GM18511 (cell line): Measurements from ENCODE around the gene PKMYT1.

ENCODE experiments used
- ATAC-seq: cut with Tn5 transposase; IDR thresholded peaks from one replicate; pipeline ENCODE4 v1.9.1; 2021; ENCODE audit warnings: mild to moderate bottlenecking, moderate library complexity; ENCODE audit not compliant: unreplicated experiment

The PKMYT1 gene

DNA sequence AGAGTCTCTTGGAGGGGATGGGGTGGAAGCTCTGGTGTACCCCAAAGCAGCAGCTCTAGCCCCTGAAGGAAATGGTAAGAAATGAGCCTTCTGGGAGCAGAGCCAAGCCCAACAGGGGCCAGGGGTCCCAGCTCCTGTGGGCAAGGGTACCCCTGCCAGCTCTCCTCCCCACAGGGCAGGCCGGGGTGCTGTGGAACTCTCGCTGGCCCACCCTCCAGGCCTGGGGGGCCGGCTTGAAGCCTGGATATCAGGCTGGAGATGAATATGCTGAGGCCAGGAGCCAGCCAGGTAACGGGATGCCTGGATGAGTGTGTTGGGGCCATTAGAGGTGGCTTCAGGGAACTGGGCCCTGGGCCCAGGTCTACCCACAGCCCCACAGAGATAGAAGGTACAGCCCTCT lies 20.3 kb upstream of the PKMYT1 start:
- no peak for ATAC-seq

DNA sequence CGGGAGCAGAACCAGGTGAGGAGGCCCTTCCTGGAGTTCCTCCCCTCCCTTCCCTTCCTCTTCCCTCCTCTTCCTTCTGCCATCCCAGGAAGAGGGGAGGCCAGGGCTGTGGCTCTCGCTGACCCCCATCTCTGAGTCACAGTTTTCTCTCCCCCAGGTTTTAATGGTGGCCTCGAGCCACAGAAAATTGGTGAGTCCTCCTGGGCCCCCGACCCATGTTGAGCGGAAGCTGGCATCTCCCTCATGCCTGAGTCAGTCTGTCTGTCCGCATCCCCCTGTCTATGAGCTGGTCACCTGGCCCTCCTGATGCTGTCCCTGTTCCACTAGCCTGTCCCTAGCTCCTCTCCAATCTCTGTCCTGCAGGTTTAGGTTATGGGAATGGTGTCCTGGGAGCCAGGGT lies 19.7 kb upstream of the PKMYT1 start:
- no peak for ATAC-seq

DNA sequence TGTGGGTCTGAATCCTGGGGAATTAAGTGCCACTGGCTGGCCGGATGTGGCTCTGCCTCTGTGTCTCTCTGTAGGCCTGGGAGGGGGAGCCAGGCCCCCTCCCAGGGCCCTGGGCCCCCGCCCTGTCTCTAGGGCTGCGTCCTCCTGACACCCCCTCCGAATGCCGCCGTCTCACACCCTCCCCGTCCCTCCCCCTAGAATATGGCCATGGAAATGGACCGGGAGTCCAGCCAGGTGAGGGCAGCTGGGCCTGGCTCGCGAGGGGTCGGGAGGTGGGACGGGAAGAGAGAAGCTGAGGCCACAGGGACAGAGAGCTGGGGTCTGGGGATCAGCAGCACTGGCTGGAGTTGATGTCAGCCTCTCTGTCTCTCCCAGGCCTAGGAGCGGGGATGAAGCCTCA lies 16.1 kb upstream of the PKMYT1 start:
- ATAC-seq, result no peak

DNA sequence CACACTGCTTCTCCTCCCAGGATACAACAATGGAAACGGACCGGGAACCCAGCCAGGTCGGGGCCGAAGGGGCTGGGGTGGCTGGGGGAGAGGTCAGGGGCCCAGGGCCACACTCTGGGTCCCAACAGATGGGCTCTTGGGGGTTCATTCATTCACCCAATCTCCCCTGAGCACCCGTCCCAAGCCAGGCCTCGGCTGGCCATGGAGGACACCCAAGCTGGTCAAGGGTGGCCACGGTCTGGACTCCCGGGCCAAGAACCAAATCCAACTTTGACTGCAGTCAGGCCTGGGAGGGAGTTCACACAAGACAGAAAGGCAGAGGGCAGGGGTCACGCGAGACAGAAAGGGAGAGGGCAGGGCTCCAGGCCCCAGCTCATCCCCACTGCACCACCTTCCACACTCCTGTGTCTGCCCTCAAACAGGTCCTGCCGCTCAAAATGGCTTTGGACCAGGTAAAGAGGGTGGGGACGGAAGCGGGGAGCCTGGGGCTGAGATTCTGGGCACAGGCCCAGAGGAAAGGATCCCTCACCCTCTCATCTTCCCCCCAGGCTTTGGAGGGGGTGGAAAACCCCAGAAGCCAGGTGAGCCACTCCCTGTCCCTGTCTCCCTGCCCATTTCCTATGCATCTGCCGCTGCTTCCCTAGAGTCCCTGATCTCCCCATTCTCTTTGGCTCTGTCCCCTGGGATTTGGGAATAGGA lies 12.3 kb upstream of the PKMYT1 start:
- ATAC-seq, result no peak

DNA sequence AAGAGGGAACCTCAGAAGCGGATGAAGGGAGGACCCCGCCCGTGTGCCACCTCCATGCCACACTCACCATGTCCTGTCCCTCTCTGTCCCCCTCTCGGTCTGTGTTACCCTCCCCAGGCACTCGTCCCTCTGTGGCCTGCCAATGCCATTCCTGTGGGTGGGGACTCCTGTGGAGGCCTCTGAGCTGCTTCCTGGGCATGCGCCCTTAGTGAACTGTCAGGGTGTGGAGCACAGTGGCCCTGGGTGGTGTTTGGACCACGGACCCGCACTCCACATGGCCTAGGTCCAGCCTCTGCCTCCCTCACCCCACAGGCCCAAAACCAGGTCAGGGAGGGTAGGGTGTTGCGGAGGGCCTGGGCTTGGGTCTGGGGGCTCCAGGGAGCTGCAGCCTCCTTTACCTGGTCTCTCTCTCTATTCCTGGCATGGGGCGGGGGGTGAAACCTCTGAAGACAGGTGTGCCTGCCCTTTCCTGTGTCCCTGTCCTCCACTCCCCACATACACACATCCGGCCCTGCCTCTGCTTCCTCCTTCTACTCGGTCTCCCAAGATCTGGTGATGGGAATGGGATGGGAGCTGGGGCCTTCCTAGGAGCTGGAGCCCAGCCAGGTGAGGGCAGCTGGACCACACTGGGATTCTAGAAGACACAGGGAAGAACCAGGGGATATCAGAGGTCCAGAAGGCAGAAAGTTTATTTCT lies 11.5 kb upstream of the PKMYT1 start:
- ATAC-seq, result no peak

DNA sequence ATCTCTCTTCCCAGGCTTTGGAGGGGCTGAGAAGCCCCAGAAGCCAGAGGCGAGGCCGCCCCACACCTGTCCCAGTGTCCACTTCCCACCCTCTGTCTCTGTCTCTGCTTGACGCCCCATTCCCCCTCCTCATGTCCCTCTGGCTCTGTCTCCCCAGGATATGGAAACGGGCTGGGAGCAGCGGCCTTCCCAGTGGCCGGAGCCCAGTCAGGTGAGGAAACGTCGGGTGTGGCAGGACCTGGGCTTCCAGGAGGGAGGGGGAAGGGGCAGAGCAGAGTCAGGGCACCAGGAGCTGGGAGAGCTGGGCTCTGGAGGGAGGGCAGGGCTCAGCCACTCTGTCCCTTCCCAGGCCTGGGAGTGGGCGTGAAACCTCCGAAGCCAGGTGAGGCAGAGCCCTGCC lies 10.6 kb upstream of the PKMYT1 start:
- ATAC-seq, result no peak

DNA sequence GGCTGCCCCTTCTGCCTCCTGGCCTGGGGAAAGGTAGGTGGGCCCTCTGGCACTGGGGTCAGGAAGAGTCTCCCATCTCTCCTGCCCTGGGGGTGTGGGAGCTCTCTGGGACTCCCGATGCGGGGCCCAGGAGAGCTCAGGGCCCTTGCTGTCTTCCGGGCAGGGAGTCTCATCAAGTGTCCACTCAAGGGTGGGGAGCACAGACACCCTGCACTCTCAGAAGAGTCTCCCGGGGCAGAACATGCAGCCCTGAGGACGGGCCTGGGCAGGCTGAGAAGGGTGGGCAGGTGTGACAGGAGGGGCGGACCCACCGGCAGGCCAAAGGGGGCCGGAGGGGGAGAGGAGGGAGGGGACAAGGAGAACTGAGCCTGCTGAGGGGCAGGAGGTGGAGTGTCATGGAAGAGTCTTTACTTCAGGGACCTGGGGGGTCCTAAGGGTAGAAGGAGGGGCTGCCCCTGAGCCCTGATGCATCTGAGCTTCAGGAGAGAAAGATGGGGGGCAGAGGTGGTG lies 8.4 kb upstream of the PKMYT1 start:
- no peak for ATAC-seq

DNA sequence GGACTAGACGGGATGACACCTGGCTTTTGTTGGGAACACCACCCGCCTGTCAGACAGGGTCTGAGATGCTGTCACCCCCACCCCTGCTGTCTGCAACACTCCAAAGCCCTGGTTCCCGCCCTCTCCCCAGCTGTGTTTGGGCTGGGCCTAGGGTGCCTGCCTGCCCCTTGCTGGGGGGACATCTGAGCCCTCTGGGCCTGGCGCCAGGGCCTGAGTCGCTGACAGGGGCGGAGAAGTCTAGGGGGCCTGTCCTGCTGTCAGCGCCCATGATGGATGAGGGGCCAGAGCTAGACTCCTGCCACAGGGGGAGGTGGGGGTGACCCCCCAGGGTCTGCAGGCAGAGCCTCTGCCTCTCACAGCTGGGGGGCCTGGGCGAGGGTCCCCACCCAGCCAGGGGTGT lies 7.6 kb upstream of the PKMYT1 start:
- no peak for ATAC-seq

DNA sequence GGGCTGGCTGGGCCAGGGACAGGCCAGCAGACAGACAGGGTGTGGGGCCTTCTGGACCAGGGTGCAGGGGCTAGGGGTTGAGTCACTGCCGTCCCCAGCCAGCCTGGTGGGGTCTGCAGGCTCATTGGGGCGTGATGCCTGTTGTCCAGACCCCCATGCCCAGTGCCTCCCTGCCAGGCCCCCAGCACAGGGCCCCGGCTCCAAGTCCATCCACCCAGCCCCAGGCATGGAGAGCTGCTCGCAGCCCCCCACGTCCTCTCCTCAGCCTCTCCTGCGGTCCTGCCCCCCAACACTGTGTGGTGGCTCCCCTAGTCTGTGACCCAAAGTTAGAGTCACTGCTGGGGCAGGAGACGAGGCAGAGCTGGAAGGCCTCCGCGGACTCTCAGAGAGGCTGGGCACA lies 7.0 kb upstream of the PKMYT1 start:
- no peak for ATAC-seq

DNA sequence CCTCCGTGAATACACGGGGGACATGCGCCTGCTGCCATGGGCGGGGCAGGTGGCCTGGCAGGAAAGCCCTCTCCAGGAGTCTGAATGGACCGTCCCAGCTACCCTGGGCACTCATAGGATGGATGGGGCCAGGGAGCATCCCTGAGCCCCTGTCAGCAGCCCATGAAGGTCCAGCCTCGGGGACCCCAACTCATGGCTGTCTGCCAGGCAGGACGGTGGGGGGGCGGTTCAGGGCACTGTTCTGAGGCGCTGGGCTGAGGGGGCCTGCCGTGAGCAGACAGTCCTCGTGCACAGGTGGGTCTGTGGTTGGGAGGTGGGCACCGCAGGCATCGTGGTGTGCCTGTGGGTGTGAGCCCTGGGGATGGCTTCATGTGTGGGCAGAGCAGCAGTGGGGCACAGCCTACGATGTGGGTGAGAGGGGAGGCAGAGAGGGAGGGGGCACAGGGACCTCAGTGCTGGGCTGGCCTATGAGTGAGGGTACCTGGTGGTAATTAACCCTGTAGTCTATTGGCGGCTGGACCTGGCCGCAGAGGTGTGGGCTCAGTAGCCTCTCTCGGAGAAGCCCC lies 6.5 kb upstream of the PKMYT1 start:
- ATAC-seq, result no peak

DNA sequence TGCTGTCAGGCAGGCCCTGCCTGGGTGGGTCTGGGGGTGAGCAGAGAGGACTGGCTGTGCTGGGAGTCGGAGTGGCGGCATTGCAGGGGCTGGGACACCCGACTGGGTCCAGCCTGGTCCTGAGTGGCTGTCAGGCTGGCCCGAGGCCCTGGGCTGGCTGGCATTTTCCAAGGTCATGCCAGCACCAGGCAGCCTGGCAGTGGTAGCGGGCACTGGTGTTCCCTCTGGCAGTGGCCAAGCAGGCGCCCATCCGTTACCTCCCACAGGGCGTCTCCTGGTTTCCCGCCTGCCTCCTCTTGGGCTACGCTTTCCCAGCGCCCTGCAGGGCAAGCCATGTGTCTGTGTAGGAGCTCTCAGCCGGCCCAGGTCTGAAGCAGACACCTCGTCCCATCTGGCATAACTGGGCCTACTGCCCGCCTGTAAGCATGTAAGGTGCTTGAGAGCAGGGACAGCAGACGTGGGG lies 5.7 kb upstream of the PKMYT1 start:
- no peak for ATAC-seq

DNA sequence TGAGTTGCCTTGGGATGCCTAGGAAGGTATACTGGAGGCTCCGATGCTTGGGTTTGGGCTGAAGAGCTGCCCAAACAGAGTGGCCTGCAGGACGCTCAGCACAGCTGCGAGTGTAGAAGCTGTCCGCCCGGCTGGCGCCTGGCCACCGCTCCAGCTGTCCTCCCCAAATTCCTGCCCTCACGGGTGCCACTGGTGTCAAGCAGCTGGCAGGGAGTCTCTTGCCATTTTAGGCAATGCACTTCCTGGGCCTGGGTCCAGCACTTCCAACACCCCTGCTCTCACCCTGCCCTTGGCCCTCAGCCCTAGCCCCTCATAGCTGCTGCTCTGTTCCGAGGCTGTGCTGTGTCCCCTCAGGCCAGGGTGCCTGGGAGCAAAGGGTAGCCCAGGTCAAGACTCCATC lies 5.2 kb upstream of the PKMYT1 start:
- ATAC-seq, result no peak

DNA sequence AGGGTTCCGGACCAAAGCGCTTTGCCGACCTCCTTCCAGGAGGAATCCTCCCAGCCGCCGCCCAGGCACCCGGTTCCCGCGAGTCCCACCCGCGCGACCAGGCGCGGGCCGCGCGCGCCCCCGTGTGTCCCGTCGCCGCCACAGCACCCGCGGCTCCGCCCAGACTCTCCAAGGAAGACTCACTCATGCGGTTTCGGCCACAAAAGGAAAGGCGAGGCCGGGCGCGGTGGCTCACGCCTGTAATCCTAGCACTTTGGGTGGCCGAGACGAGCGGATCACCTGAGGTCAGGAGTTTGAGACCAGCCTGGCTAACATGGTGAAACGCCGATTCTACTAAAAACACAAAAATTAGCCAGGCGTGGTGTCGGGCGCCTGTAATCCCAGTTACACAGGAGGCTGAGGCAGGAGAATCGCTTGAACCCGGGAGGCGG lies 3.5 kb upstream of the PKMYT1 start:
- ATAC-seq, result no peak

DNA sequence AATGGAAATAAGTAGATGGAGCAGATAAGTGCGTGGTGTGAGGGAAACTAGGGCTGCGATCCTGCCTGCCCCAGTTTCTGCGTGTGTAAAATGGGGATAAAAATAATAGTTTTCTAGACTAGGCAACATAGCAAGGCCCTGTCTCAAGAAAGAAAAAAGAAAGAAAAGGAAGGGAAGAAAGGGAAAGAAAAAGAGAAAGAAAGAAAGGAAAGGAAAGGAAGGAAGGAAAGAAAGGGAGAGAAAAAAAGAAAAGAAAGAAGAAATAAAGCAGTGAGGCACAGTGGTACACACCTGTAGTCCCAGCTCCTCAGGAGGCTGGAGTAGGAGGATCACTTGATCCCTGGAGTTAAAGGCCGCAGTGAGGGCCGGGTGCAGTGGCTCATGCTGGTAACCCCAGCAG lies 2.2 kb upstream of the PKMYT1 start:
- no peak for ATAC-seq

DNA sequence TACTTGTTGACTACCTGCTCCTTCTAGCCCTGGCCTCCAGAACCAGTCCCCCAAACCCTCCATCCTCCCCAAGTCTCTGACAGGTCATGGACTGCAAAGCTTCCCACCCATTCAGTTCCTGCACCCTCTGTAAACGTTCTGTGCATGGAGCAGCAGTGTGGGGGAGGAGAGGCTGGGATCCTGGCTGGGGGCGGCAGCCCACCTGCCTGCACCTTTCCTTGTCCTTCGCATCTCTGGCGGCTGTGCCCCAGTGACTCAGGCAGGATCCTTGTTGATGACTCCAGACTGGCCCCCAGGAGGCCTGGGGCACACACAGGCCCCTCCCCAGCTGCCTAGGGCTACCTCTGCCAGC lies 1.6 kb upstream of the PKMYT1 start:
- ATAC-seq, result no peak

DNA sequence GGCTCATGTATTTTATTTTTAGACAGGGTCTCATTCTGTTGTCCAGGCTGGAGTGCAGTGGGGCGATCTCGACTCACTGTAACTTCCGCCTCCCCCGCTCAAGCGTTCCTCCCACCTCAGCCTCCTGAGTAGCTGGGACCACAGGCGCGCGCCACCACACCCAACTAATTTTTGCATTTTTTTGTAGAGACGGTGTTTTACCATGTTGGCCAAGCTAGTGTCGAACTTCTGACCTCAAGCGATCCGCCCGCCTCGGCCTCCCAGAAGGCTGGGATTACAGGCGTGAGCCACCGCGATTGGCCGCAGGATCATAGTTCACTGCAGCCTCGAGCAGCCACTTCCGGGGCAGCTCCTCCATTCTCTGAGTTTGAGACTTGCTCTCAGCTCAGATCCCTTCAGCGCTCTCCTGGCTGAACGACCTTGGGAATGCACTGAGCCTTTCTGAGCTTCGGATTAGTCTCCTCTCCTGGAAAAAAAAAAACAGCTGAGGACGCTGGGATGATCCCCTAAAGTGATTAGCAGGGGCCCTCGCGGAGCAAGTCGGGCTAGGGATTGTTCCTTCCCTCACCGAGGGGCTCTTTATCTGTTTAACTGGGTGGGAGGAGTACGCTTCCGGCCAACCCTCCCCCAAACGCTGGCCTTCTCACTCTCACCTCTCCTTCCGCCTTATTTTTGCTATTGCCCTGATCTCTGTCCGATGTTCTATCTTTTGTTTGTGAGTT lies 1.1 kb upstream of the PKMYT1 start:
- ATAC-seq, result no peak

DNA sequence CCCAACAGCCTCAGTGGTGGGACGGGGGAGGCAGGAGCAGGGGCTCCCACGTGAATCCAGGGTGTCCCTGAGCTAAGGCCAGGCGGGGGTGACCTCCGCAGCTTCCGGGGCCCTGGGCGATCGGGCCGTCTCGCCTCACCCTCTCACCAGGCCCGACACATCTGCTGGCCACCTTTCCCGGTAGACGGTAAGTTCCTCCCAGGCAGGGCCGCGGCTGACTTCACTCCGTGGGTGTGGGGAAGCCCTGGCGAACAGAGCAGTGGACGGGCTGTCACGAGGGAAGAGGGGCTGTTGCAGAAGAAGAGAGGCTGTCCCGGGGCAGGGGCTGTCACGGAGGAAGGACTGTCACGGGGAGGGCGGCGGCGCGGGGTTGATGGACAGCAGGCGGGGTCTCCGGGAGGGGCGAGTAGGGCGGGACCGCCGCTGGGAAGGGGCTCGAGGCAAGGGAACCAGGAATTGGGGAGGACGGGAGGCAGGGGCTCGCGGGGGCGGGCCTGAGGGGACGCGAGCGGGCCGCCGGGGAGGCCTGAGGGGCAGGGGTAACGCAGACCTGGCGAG lies 498 bp downstream of the PKMYT1 start:
- no peak for ATAC-seq

DNA sequence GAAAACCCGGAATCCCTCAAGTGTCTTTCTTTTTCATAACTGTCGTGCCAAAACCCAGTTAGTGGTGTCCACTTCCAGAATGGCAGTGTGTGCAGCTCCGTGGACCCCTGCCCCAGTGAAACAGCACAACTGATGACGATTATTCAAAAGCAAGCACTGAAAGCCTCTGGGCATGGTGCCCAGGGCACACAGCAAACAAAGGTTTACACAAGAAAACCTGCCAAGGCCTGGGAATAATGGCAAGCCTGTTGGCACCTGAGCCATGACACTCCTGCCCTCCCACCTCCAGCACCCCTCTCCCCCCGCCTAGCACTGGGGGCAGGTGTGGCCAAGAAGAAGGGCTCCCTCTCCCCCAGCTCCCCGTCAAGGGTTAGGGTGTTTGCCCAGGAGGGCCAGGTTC lies 2.8 kb downstream of the PKMYT1 start:
- ATAC-seq, result no peak

DNA sequence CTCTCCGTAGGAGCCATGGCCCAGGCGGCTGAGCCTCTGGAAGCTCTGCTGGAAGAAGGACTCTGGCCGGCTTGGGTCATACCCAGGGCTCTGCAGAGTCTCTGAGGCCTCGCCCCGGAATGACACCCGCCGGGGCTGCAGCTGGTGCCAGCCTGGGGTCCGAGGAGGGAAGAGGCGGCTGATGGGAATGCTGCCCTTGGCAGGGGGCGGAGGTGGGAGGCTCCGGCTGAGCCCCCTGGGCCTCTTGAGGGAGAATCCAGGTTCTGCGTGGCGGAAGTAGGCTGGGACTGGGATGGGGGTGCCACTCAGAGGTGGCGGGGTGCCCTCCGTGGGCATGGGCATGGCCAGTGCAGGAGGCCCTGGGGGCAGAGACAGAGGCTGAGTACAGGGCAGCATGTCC lies 3.6 kb downstream of the PKMYT1 start:
- ATAC-seq, result no peak

DNA sequence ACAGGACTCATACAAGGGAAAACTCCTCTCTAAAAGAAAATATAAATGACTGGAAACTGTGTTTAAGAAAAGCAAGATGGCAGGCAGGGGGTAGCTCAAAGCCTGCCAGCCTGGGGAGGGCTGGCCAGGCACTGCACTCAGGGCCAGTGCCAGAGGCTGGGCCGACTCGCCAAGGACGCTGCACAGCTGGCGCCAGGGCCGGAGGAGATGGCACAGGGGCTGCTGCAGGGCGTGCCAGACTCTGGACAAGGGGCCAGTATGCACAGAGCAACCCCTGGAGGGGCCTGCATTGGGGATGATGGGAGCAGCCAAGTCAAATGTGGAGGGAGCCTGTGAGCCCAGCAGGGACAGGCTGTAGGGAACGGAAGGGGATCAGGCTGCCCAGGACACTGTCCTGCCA lies 4.0 kb downstream of the PKMYT1 start:
- ATAC-seq, result no peak

DNA sequence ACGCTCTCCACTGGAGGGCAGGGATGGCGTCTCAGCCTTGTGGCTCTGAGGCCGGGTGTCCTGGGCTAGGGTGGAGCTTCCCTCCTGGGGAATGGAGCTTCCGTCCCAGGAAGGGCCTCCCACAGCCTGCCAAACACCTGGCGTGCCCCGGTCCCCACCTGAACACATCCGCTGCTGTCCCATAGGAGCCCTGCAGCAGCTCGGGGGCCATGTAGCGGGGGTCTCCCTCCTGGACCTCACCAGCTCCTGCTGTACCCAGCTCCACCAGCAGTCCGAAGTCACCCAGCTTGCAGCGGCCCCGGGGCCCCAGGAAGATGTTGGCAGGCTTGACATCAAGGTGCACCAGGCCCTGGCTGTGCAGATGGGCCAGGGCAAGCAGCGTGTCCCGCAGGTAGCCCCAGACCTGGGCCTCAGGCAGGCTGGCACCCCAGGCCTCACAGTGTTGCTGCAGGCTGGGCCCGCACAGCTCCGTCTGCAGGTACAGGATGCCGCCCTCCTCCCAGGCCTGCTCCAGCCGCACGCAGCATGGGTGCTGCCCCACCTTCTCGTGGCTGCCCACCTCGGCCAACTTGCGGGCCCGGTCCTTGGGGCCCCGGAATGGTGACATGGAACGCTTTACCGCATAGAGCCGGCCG lies 5.0 kb downstream of the PKMYT1 start:
- ATAC-seq, result no peak
